Breast epithelium (tissue), 3 donors: Measurements from ENCODE around the gene TRIM25.

Experiments
- CTCF ChIP-seq, 3 donors: fragments of 450-650 bp; IDR thresholded peaks; one replicate each; pipeline ENCODE4 v1.5.1; 2016 to 2017; ENCODE audit warnings: antibody characterized with exemption in 3 of 3, mild to moderate bottlenecking in 3 of 3, moderate library complexity in 3 of 3
- POLR2A ChIP-seq: fragments of 450-650 bp; IDR thresholded peaks from one replicate; pipeline ENCODE4 v1.6.1; 2016; ENCODE audit warnings: antibody characterized with exemption, mild to moderate bottlenecking, moderate library complexity

DNA sequence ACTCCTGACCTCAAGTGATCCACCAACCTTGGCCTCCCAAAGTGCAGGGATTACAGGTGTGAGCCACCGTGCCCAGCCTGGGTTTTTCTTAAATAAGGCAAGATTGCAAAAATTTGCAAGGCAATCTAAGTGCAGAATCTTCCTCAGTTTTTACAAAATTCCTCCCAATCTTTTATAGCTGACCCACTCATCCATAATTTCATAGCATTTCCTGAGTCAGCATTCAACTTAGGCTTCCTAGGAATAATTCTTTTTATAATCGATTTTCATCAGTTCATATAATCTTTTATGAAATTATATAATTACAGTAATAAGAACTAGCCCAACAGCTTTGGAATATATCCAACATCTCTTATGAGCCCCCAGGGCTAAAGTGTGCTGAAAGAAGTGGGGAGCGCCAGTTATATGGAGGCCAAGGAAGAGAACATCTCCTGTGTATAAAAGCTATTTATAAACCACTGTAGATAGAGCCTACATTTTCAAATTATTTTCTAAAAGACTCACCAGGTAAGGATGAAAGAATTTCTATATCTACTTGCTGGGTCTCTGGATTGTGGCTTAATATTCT, 32.2 kb upstream of the TRIM25 start:
- no peak for TF ChIP-seq POLR2A
- no peak for TF ChIP-seq CTCF (IDR thresholded peaks at IDR 0.05)
